Left renal cortex interstitium (tissue), 4 donors: ENCODE data around the gene FNIP2. TPM values are rescaled to one million over a fixed set of nuclear protein-coding genes. Genes with fewer than 3 reads are reported as not detected.
A peak's percentile ranks its signal among the peaks of the same experiment; 100 is the strongest.

Experiments used
- DNase-seq, 4 donors: peaks; one replicate each; pipeline ENCODE4 v3.0.0-alpha.2; 2013; ENCODE audit warnings: low read depth in 4 of 4, low spot score in 2 of 4, missing footprints in 1 of 4
- polyA plus RNA-seq, 4 donors: library from polyadenylated mRNA; unstranded; fragments of 120-200 nt; gene quantifications; one replicate each; pipeline ENCODE4 v1.2.1, GENCODE V29; 2013; ENCODE audit not compliant: insufficient read length in 4 of 4

Gene FNIP2
- polyA plus RNA-seq, 4 donors: 43.9 to 49.2 (median 46.0) TPM

GRCh38 chr4:158760866-158761265, 8.0 kb upstream of the FNIP2 start:
- no peak for DNase-seq

DNA sequence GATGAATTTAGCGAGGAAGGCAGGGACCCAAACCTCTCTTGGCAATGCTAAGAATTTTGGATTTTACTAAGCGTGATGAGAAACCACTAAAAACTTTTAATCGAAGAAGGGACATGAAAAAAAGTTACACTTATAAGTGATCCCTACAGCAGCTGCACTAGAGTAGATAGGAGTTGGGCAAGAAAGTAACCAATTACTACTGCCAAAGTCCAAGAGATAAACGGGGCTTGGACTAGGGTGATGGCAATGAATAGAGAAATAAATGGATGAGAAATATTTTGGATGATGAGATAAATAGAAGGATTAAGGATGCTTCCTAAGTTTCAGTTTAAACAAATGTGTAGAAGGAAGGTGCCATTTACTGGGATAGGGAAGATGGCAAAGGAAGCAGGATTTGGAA, 6.3 kb upstream of the FNIP2 start:
- no peak for DNase-seq

GRCh38 chr4:158763462-158763861, 5.4 kb upstream of the FNIP2 start:
- no peak for DNase-seq

GRCh38 chr4:158766434-158767044, 2.3 kb upstream of the FNIP2 start:
- DNase-seq: no peak

DNA sequence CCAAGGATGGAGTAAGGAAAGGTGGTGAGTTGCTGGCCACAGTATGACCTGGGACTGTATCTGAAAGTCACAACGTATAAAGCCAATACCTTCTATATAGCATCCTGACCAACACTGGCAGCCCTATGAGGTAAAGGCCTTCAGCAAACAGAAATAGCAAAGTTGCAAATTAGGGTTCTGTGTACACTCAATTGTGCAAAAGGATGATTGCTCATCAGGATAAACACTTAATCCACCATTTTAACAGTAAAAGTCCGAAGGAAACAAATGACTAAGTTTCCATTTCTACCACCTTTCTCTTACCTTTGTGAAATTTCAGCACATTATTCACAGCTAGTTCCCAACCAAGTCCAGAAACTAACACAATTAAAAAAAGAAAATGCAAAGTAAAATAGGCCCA, 1.4 kb upstream of the FNIP2 start:
- no peak for DNase-seq

- no peak for DNase-seq
These were observed 522 bp downstream of the FNIP2 start for GRCh38 chr4:158769175-158769921.

DNA sequence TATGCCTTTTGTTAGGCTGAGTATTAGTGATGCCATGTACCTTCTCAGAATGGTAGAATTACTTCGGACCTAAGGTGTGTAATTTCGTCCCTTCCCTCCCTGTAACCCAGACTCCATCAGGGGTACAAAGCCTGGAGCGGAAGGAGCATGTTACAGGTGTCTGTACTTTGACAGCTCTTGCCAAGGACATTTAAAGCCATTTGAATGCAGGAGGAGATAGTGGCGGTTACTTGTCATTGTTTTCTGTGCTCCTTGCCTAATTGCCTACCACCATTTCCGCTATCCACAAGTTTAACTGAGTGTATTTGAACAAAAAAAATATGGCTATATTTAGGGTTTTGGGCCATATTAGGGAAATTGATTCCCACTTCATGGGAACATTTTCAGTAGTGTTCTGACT, 1.8 kb downstream of the FNIP2 start:
- DNase-seq: no peak

DNA sequence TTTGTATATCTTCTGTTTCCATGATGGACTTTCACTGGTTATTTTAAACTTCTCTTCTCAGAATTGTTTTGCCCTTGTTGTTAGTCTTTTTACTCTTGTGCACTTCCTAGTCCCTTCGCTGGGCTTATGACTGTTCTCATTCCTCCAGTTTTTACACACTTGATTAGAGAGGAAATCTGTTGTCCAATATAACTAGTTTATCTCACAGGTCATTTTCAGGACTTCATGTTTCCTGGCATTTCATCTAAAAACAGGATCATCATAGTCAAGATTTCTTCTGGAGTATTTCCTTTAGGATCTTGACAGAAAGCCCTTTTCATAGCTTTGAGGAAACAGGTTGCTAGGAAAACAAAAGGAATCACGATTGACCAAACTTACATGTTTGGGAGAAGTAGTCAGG, 3.0 kb downstream of the FNIP2 start:
- no peak for DNase-seq

GRCh38 chr4:158775091-158775651, 6.3 kb downstream of the FNIP2 start:
- DNase-seq: no peak

- DNase-seq: no peak
These were observed 7.3 kb downstream of the FNIP2 start for GRCh38 chr4:158776106-158776505.

DNA sequence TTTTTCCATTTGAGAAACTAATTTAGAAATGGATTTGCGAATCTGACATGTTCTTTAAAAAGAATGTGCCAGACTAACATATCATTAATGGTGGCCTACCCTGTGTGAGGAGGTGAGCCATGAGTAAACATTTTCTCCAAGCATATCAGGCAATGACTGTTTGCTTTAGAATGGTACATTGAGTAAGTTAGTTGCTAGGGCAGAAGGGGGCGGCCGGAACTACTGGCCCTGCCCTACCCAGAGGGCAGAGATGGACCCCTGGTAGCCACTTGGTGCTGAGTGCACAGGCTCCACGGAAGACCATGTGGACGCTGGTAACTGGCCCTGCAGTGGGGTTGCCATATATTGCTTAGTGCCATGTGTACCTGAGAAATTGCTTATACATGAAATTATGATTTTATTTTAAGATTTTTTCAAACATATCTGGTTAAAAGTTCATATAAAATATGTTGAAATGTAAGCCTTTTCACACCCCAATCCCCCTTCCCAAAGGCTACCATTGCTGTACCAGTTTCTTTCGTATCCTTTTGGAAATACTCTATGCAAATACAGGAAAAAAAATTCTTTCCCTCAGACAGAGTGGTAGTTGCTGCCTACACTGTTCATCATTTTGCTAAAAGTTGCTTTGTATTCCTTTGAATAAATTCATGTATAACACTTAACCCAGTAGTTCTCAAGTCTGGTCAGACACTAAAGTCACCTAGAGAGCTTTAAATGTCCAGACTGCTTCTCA, 8.8 kb downstream of the FNIP2 start:
- DNase-seq: no peak

GRCh38 chr4:158778156-158778711, 9.4 kb downstream of the FNIP2 start:
- no peak for DNase-seq

DNA sequence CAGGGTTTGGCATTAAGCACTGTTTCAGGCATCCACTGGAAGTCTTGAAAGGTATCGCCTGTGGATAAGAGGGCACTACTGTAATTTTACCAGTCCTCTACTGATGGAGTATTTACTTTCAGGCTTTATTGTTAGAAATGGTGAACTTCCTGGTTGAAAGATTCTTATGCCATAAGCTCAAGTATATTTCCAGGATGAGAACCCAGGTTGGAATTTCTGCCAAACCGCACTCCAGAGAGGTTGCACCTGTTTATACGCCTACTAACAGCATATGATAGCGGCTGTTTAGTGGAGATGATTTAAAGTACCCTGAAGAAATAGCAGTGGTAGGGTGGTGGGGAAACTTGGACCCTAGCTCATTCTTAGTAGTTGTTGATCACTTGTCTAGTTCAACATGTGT, 9.9 kb downstream of the FNIP2 start:
- no peak for DNase-seq

- no peak for DNase-seq
These were observed 13.1 kb downstream of the FNIP2 start for GRCh38 chr4:158781963-158782362.

GRCh38 chr4:158782551-158783360, 13.9 kb downstream of the FNIP2 start:
- DNase-seq: no peak

DNA sequence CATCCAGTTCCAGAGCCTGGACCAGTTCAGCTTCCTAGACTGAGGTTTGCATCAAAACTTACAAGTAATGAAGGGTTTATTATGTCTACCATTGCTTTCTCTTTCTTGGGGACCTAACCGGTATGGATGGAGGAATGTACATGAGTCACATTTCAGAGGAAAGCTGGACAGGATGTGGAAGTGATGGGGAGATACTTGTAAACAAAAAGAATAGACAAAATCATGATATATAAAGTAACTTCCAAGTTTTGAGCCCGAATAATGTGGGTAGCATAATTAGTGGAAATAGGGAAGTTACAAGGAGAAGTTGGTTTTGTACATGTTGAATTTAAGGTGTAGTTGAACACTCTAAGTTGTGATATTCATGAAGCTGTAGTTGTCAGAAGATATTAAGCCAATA, 15.0 kb downstream of the FNIP2 start:
- DNase-seq: no peak

DNA sequence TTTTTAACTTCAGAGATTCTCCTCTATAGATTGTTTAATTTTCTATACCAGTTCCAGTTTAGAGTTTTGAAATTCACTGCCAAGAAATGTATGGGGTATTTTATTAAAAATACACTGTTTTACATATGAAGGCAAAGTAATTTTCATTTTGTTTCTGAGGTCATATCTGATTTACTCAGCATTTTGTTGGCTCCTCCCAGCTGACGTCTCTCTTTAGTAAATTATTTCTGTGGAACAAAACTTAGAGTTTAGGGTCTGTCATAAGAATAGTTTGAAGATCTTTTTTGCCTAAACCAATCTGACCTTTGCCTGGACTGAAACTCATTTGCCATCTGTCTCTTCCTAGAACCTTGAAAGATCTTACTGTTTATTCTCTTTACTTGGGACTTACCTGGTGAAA, 16.9 kb downstream of the FNIP2 start:
- no peak for DNase-seq

- peak in 1 of 4 donors; percentile 56 for DNase-seq
These were observed 17.3 kb downstream of the FNIP2 start for GRCh38 chr4:158786121-158786601.

DNA sequence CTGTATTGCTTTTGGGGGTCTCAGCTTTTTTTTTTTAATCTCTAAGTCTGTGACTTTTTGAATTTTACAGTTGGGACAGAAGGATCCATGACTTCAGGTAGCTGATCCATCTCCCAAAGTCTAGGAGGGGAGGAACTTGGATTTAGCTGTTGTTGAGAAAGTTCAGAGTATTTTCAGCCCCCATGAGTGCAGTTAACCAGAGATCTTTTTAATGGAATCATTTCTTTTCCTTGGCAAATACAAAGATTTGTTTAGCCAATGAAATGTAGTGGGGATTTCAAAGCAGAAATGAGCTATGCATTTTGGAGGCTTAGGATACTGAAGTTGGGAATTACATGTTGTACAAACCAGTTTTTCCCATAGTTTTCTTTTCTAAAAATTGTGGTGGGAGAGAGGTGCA, 18.1 kb downstream of the FNIP2 start:
- DNase-seq: no peak
